GM12864 (cell line): ENCODE measurements around the gene RSRC2.
"Not testable (repeated sequence)": the region's sequence is repeated elsewhere in the genome, so short reads cannot be mapped to it uniquely, and the experiment has no call there.

Experiments used
- DNase-seq: peaks from one replicate; pipeline ENCODE4 v3.0.0-alpha.2; 2011; ENCODE audit warnings: low read depth
- H3K4me3 ChIP-seq: 2 replicates; pipeline ENCODE4 v1.5.1; 2011; ENCODE audit warnings: mild to moderate bottlenecking, low read depth, low read length, control low read depth
- CTCF ChIP-seq: IDR thresholded peaks from 2 replicates; pipeline ENCODE4 v1.5.1; 2011; ENCODE audit warnings: low read depth, mild to moderate bottlenecking, moderate library complexity, low read length, control low read depth, inconsistent platforms; ENCODE audit errors: missing control alignments

Gene RSRC2

GRCh38 chr12:122519418-122519817 lies 7.3 kb downstream of the RSRC2 start:
- no peak overlapping the region for H3K4me3 ChIP-seq
- no peak for DNase-seq
- no peak for TF ChIP-seq CTCF

GRCh38 chr12:122518908-122519307 lies 7.8 kb downstream of the RSRC2 start:
- H3K4me3 ChIP-seq, result no peak overlapping the region
- TF ChIP-seq CTCF, result no peak
- DNase-seq, result no peak

- no peak for DNase-seq
- no peak overlapping the region for H3K4me3 ChIP-seq
Measured at GRCh38 chr12:122517877-122518276, 8.9 kb downstream of the RSRC2 start.

GRCh38 chr12:122516544-122517361 lies 10.0 kb downstream of the RSRC2 start:
- no peak overlapping the region for H3K4me3 ChIP-seq
- no peak for TF ChIP-seq CTCF
- DNase-seq, result no peak

More at GRCh38 chr12:122517877-122518276, 8.9 kb downstream of the RSRC2 start:
- TF ChIP-seq CTCF, result no peak

- no peak for DNase-seq
- H3K4me3 ChIP-seq, result no peak overlapping the region
- no peak for TF ChIP-seq CTCF
Measured at GRCh38 chr12:122515275-122515674, 11.5 kb downstream of the RSRC2 start.

GRCh38 chr12:122513660-122514059 lies 13.1 kb downstream of the RSRC2 start:
- TF ChIP-seq CTCF, result no peak
- no peak for DNase-seq
- H3K4me3 ChIP-seq, result no peak overlapping the region

- H3K4me3 ChIP-seq, DNase-seq: not testable (repeated sequence)
Measured at GRCh38 chr12:122513028-122513427, 13.7 kb downstream of the RSRC2 start.
